Large intestine (tissue), 3 donors: ENCODE measurements around the gene EHMT2. TPM values are rescaled to one million over a fixed set of nuclear protein-coding genes. Genes with fewer than 3 reads are reported as not detected.

Source experiments
- DNase-seq, 2 donors: peaks; one replicate each; pipeline versions ENCODE4 v3.0.0 to v3.0.0-alpha.2; 2013
- H3K27ac ChIP-seq: one replicate; pipeline ENCODE4 v1.5.1; 2013; ENCODE audit warnings: low read length
- H3K27me3 ChIP-seq: 2 replicates; pipeline ENCODE4 v1.6.1; 2013; ENCODE audit warnings: low read length; ENCODE audit not compliant: control insufficient read depth, insufficient read depth
- H3K36me3 ChIP-seq: 2 replicates; pipeline ENCODE4 v1.6.1; 2013; ENCODE audit warnings: low read length; ENCODE audit not compliant: control insufficient read depth, insufficient read depth
- H3K4me1 ChIP-seq: one replicate; pipeline ENCODE4 v1.6.1; 2013; ENCODE audit warnings: low read length; ENCODE audit not compliant: control insufficient read depth, insufficient read depth
- H3K4me3 ChIP-seq: one replicate; pipeline ENCODE4 v1.5.1; 2013; ENCODE audit warnings: low read length
- H3K9me3 ChIP-seq: one replicate; pipeline ENCODE4 v1.6.1; 2013; ENCODE audit warnings: mild to moderate bottlenecking, low read depth, low read length, moderate library complexity; ENCODE audit not compliant: control insufficient read depth
- WGBS: methylation state at CpG from one replicate; pipeline ENCODE4 v1.1.5; 2013; ENCODE audit warnings: low lambda C conversion rate; ENCODE audit not compliant: insufficient coverage; 5-methylcytosine and 5-hydroxymethylcytosine counted together
- polyA plus RNA-seq: library from polyadenylated mRNA; unstranded; fragments of 120-200 nt; gene quantifications from one replicate; pipeline ENCODE4 v1.2.1, GENCODE V29; 2013

The EHMT2 gene
- polyA plus RNA-seq, 1 donor: 50.5 TPM

GRCh38 chr6:31879901-31880300 lies 17.6 kb downstream of the EHMT2 start:
- Histone ChIP-seq H3K27ac (peak overlapping the region; percentile 99), H3K9me3 (no peaks in the 10 kb centered on the region), H3K27me3 (no peaks in the 10 kb centered on the region), H3K4me1 (peaks cover 22% of the 10 kb centered on the region), H3K4me3 (no peak overlapping the region), H3K36me3 (peaks cover 54% of the 10 kb centered on the region)
- no CpG with 5 or more reads among the region's 10 CpGs for WGBS
- no peak for DNase-seq

GRCh38 chr6:31879143-31879542 lies 18.4 kb downstream of the EHMT2 start:
- WGBS: no CpG with 5 or more reads among the region's 13 CpGs
- H3K4me1 ChIP-seq: peaks cover 22% of the 10 kb centered on the region
- DNase-seq: no peak
- H3K27me3 ChIP-seq: no peaks in the 10 kb centered on the region
- H3K9me3 ChIP-seq: no peaks in the 10 kb centered on the region
- H3K36me3 ChIP-seq: peaks cover 51% of the 10 kb centered on the region
- peak overlapping the region; percentile 99 for H3K27ac ChIP-seq
- peak overlapping the region; percentile 79 for H3K4me3 ChIP-seq

GRCh38 chr6:31878726-31879125 lies 18.8 kb downstream of the EHMT2 start, which contains the start of gene SLC44A4:
Gene SLC44A4, minus strand, starts transcription at chr6:31878997. Its CDS starts 17 bp downstream, at chr6:31878980.
- no CpG with 5 or more reads among the region's 18 CpGs for WGBS
- Histone ChIP-seq H3K4me3 (peak within 1 kb of the TSS; percentile 79), H3K9me3 (no peaks in the 10 kb centered on the region), H3K27me3 (no peaks in the 10 kb centered on the region), H3K36me3 (peaks cover 51% of the 10 kb centered on the region), H3K27ac (peak within 1 kb of the TSS; percentile 99), H3K4me1 (peaks cover 22% of the 10 kb centered on the region)
- DNase-seq: peak; percentile 73 to 86

- H3K4me3 ChIP-seq: peak overlapping the region; percentile 79
- peaks cover 46% of the 10 kb centered on the region for H3K36me3 ChIP-seq
- H3K4me1 ChIP-seq: peaks cover 22% of the 10 kb centered on the region
- DNase-seq: no peak
- WGBS: no CpG with 5 or more reads among the region's 3 CpGs
- peak overlapping the region; percentile 99 for H3K27ac ChIP-seq
- no peaks in the 10 kb centered on the region for H3K27me3 ChIP-seq
- H3K9me3 ChIP-seq: no peaks in the 10 kb centered on the region
These were observed 19.3 kb downstream of the EHMT2 start for GRCh38 chr6:31878222-31878621.

GRCh38 chr6:31877651-31878161 lies 19.8 kb downstream of the EHMT2 start:
- Histone ChIP-seq H3K27me3 (no peaks in the 10 kb centered on the region), H3K27ac (peak overlapping the region; percentile 99), H3K9me3 (no peaks in the 10 kb centered on the region), H3K36me3 (peaks cover 41% of the 10 kb centered on the region), H3K4me1 (peaks cover 22% of the 10 kb centered on the region), H3K4me3 (peak overlapping the region; percentile 79)
- WGBS: no CpG with 5 or more reads among the region's 10 CpGs
- peak; percentile 93 to 97 for DNase-seq

- no CpG with 5 or more reads among the region's 3 CpGs for WGBS
- Histone ChIP-seq H3K4me3 (peak overlapping the region; percentile 79), H3K36me3 (peaks cover 40% of the 10 kb centered on the region)
These were observed 20.3 kb downstream of the EHMT2 start for GRCh38 chr6:31877125-31877650.

GRCh38 chr6:31876357-31876756 lies 21.1 kb downstream of the EHMT2 start:
- H3K4me1 ChIP-seq: peaks cover 22% of the 10 kb centered on the region
- H3K36me3 ChIP-seq: peaks cover 40% of the 10 kb centered on the region
- no peak overlapping the region for H3K4me3 ChIP-seq
- H3K27ac ChIP-seq: peak overlapping the region; percentile 99
- no peaks in the 10 kb centered on the region for H3K27me3 ChIP-seq
- DNase-seq: no peak
- WGBS: no CpG with 5 or more reads among the region's 7 CpGs
- H3K9me3 ChIP-seq: no peaks in the 10 kb centered on the region

More at GRCh38 chr6:31877125-31877650, 20.3 kb downstream of the EHMT2 start:
- Histone ChIP-seq H3K27me3 (no peaks in the 10 kb centered on the region), H3K9me3 (no peaks in the 10 kb centered on the region), H3K4me1 (peaks cover 22% of the 10 kb centered on the region), H3K27ac (peak overlapping the region; percentile 99)
- peak in 1 of 2 donors; percentile 74 for DNase-seq

GRCh38 chr6:31875877-31876276 lies 21.6 kb downstream of the EHMT2 start:
- Histone ChIP-seq H3K27ac (no peak overlapping the region), H3K27me3 (no peaks in the 10 kb centered on the region), H3K4me3 (no peak overlapping the region), H3K9me3 (no peaks in the 10 kb centered on the region), H3K4me1 (peaks cover 22% of the 10 kb centered on the region), H3K36me3 (peaks cover 40% of the 10 kb centered on the region)
- DNase-seq: no peak
- 95% methylated on average over 3 of the region's 5 CpGs for WGBS

- Histone ChIP-seq H3K27me3 (no peaks in the 10 kb centered on the region), H3K9me3 (no peaks in the 10 kb centered on the region), H3K4me1 (peaks cover 22% of the 10 kb centered on the region), H3K27ac (no peak overlapping the region), H3K4me3 (no peak overlapping the region), H3K36me3 (peaks cover 38% of the 10 kb centered on the region)
- 58% methylated on average over 2 of the region's 5 CpGs for WGBS
- no peak for DNase-seq
These were observed 22.5 kb downstream of the EHMT2 start for GRCh38 chr6:31874836-31875572.

- no CpG with 5 or more reads among the region's 4 CpGs for WGBS
- Histone ChIP-seq H3K36me3 (peaks cover 39% of the 10 kb centered on the region), H3K9me3 (no peaks in the 10 kb centered on the region), H3K27ac (no peak overlapping the region), H3K4me1 (peaks cover 16% of the 10 kb centered on the region), H3K27me3 (no peaks in the 10 kb centered on the region), H3K4me3 (no peak overlapping the region)
- DNase-seq: no peak
These were observed 23.3 kb downstream of the EHMT2 start for GRCh38 chr6:31874084-31874670.
